Measurements from ENCODE around the gene ANXA5. TPM values are rescaled to one million over a fixed set of nuclear protein-coding genes. Genes with fewer than 3 reads are reported as not detected.

The ANXA5 gene
- total RNA-seq = 697 and 734 TPM in 2 replicates

GRCh38 chr4:121696581-121697461 is at the start of gene ANXA5:
ANXA5 (minus strand) TSS chr4:121696980; CDS start chr4:121696589, 391 bp downstream.

Other genes starting within 250 kb of the ANXA5 start
- 0.14 TPM in 1 of 2 replicates, not detected in the other for gene SMIM43, start 68.2 kb upstream of the ANXA5 start, total RNA-seq
- 13.6 and 58.4 TPM in 2 replicates for gene EXOSC9, start 104.3 kb upstream of the ANXA5 start, total RNA-seq
- gene CCNA2, start 126.9 kb upstream of the ANXA5 start, total RNA-seq = 2.0 and 129 TPM in 2 replicates
- 17.9 and 30.8 TPM in 2 replicates for gene BBS7, start 173.5 kb upstream of the ANXA5 start, total RNA-seq

Measured in placental pericyte (primary cell).